Breast epithelium (tissue), 3 donors: ENCODE results near the gene ADAM20.

Experiments used
- CTCF ChIP-seq, 3 donors: fragments of 450-650 bp; IDR thresholded peaks; one replicate each; pipeline ENCODE4 v1.5.1; 2016 to 2017; ENCODE audit warnings: antibody characterized with exemption in 3 of 3, mild to moderate bottlenecking in 3 of 3, moderate library complexity in 3 of 3
- POLR2A ChIP-seq: fragments of 450-650 bp; IDR thresholded peaks from one replicate; pipeline ENCODE4 v1.6.1; 2016; ENCODE audit warnings: antibody characterized with exemption, mild to moderate bottlenecking, moderate library complexity

GRCh38 chr14:70534904-70535303 is at the start of gene ADAM20:
- TF ChIP-seq CTCF (IDR thresholded peaks at IDR 0.05): no peak
- TF ChIP-seq POLR2A: no peak
